HCEC 1CT (cell line): Measurements from ENCODE around the gene DOK4.
"Not testable (repeated sequence)": the region's sequence is repeated elsewhere in the genome, so short reads cannot be mapped to it uniquely, and the experiment has no call there.

ENCODE experiments used
- DNase-seq: peaks from one replicate; pipeline ENCODE4 v3.0.0-alpha.2; 2017

DOK4 gene

DNA sequence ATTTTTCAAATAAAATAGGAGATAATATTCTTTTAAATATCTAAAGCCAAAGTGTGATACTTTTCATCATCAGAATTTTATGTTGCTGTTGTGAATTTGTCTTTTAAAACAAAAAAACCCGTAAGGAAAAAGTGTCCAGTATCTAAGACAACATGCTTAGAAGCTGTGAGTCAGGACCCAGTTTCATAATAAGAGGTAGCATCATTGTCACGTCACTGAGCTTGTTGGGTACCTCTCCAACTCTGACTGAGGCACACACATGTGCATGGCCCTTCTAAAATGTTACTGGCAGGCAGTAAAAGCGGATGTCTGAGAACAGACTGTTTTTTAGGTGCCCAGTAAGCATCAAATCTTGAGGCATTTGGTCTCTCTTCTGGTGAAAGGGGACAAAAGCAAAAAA is 41.6 kb downstream of the DOK4 start:
- DNase-seq = peak; percentile 42

DNA sequence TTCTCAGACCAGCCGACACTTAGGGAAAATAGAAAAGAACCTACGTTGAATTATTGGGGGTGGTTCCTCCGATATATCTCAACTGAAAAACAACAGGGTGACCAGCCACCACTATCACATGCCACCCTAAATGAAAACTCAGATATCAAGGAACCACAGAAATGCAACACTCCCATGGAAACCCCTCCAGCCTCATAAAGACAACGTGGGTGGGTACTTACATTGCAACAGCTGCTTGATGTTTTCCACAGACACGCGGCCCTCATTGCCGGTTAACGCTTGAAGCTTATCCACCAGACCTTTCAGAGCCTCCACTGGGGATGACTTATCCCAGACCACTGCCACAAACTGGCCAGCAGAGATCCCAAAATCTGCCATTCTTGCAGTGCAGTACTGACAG is 45.7 kb downstream of the DOK4 start:
- DNase-seq = not testable (repeated sequence)

DNA sequence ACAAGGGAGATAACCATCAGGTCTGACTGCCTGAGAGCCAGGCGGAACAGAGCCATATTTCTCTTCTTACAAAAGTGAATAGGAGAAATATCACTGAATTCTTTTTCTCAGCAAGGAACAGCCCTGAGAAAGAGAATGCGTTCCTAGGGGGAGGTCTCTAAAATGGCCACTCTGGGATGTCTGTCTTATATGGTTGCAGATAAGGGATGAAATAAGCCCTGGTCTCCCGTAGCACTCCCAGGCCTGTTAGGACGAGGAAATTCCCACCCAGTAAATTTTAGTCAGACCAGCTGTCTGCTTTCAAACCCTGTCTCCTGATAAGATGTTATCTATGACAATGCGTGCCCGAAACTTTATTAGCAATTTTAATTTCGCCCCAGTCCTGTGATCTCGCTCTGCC is 46.3 kb downstream of the DOK4 start:
- DNase-seq = not testable (repeated sequence)

DNA sequence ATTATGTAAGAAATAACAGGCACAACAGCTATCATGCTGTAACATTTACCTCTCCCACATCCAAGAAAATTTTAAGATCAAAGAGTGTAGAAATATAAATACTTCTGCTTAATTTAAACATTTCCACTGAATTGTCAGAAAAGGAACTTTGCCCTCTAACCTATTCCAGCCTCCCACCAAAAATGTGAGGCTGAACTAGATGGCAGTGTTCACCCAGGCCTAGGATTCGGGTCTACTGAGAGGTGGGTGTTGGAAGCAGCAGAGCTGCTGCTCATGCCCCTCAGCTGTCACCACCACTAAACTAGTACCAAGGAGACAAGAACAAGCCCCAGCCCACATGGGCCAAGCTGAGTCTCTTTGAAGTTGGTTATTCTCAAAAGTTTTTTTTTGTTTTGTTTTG is 50.5 kb downstream of the DOK4 start:
- DNase-seq = no peak

DNA sequence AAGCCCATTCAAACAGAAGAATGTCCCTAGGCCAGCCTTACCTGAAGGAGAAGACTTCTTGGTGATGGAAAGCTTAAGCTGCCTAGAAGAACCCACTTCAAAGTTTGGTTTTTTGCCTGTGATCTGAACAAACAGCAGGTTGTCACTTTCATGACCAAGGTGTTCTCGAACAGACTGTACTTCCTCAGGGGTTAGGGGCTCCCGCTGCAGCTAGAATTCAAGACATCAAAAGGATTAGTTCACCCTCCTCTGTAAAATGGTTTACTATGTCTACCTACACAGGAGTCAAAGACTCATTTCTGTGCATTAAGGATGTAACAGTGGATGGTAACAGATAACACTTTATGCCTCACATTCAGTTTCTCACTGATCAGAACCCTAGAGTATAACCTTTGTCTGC is 52.3 kb downstream of the DOK4 start:
- no peak for DNase-seq

DNA sequence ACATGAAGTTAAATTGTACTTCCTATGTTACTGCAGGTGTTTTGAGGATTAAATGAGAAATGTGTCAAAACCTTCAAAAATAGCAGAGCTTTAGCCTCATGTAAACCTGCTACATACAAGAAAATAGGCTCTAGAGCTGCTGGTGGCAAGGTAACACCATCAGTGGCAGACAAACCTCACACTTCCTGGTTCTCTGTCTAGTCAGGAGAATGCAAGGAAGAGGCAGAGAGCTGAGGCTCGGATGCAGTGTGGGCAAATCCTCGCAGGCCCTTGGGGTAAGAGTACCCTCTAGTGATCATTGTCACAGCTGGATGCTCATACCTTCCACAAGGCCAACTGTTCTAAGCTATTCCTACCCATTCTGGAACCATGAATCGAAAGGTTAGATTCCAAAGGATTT is 53.3 kb downstream of the DOK4 start:
- no peak for DNase-seq

DNA sequence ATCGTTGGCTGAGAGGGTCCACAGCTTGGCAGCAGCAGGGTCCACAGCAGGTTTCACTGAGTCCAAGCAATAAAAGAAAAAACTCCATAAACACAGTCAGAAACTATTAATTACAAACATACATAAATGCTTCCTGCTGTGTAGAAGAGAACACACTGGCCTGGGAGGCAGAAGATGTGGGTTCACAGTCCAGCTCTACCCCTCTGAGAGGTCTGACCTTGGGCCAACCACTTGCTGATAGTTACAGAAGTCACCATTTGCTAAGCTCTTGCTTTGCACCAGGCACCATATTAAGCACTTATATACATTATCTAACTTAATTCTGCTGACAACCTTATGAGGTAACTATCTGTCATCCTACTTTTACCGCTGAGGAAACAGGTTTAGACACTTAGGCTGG is 53.8 kb downstream of the DOK4 start:
- no peak for DNase-seq

DNA sequence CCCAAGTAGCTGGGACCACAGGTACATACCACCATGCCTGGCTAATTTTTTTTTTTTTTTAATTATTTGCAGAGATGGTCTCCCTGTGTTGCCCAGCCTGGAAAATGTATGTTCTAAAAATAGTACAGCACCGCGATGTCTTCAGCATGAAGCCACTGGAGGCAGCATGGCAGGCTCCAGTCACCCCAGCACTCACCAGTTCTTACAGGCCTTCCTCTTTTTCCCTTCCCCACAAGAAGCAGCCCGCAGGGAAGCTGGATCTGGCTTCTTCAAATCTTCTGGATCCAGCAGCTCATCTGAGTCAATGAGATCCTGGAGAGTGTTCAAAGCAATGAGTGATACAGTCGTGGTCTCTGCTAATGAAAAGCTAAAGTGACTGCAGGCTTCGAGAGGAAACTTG is 55.3 kb downstream of the DOK4 start:
- DNase-seq = no peak

DNA sequence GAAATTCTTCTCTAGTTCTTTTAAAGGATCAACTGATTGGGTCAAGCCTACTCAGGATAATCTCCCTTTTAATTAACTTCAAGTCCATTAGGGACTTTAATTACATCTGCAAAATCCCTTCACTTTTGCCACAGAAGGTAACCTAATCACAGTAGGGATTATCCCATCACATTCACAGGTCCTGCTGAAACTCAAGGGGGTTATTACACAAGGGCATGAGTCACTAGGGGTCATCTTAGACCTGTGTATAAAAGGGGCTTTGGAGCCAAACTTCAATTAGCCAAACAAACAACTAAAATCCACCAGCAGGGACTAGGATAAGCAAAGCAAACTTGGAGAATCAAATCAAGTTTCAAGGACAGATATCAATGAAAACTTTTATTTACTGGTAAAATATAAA is 58.5 kb downstream of the DOK4 start:
- DNase-seq = peak; percentile 5

DNA sequence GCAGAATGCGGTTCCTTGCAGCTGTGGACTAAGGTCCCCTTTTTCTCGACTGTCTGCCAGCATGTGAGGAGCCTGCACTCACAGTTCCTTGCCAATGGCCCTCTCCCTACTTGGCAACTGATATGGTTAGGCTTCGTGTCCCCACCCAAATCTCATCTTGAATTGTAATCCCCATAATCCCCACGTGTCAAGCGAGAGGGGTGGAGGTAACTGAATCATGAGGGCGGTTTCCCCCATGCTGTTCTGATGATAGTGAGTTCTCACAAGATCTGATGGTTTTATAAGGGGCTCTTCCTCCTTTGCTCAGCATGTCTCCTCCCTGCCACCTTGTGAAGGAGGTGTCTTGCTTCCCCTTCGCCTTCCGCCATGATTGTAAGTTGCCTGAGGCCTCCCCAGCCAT is 59.0 kb downstream of the DOK4 start:
- no peak for DNase-seq

DNA sequence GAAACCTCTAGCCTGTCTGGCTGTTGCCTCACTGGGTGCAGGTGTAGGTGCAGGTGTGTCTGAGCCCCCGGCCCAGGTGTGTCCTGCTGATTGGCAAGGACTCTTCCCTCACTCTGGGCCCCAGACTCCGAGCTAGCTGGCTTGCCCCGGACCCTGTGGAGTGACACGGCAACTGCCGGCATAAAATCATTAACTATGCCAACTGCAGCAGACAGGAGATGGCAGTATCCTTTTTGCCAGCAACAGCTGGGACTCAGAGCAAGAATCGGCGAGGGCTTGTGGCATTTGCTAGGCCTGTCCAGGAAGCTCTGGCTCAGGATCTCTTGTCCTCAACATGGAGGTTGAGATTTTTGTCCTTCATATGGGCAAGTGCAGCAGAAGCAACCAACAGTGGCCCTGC is 59.9 kb downstream of the DOK4 start:
- no peak for DNase-seq

DNA sequence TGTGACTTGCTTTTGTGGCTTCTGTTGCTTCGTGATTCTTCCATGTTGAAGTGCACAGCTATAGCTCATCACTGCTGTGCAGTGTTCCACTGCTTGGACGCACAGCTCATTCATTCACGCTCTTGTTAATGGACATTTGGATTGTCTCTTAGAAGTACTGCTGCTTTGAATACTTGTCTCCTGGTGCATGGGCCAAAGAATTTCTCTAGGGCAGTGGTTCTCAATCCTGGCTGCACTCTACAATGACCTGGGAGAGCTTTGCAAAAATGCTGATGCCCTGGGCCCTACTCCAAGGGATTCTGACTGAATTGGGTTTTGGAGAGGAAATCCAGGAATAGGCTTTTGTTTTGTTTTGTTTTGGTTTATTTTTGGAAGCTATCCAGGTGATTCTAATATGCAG is 61.7 kb downstream of the DOK4 start:
- DNase-seq = no peak

DNA sequence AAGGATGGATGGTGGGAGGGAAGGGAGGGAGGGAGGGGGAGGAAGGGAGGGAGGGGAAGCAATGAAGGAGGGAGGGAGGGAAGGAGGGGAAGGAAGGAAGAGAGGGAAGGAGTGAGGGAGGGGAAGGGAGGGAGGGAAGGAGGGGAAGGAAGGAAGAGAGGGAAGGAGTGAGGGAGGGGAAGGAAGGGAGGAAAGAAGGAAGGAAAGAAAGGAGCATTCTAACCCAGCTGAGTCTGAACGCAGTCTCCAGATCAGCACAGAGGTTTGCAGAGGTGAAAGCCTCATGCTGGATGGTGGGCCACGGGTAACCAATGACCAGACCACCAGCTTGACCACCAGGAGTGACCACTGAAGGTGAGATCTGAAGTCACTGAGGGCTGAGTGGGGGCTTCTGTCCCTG is 63.1 kb downstream of the DOK4 start:
- no peak for DNase-seq

DNA sequence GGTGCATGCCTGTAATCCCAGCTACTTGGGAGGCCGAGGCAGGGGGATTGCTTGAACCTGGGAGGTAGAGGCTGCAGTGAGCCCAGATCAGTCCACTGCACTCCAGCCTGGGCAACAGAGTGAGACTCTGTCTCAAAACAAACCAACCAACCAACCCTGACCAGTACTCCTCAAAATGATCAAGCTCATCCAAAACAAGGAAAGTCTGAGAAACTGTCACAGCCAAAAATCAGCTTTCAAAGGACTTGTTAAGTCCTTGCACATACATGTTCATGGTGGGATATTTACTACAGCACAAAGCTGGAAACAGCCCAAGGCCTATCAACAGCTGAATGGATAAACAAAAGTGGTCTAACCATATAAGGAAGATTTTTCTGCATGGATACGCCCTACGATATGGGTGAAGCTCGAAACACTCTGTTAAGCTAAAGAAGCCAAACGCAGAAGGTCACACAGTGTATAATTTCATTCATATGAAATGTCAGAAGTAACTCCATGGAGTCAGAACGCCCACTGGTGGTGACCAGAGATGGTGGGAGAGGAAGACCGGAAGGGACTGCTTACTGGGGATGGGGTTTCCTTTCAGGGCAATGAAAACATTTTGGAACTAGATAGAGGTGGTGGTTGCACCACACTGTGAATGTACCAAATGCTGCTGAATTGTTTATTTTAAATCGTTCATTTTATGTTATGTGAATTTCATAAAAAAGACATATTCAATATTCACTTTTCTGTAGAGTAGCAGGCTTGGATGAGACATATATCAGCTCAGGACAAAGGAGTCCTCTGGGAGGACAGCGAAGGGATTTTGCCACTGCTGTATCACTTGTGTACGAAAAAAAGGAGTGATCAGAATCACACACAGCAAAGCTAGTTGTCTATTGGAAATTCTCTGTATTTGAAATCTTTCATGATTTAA is 64.0 kb downstream of the DOK4 start:
- peak; percentile 54 for DNase-seq
